GM23338 (cell line): Measurements from ENCODE around the gene SHISAL1. TPM values are rescaled to one million over a fixed set of nuclear protein-coding genes. Genes with fewer than 3 reads are reported as not detected.

Source experiments
- ATAC-seq: fragments of 200-7000 bp; cut with Tn5 transposase; 3 replicates; pipeline ENCODE4 v1.9.1; 2020
- DNase-seq: peaks from one replicate; pipeline ENCODE4 v3.0.0-alpha.2; 2015; ENCODE audit warnings: low spot score
- H2AFZ ChIP-seq: fragments of 200-600 bp; sonication (generic); 2 replicates; pipeline ENCODE4 v1.8.0; 2016; ENCODE audit warnings: antibody characterized with exemption, mild to moderate bottlenecking, moderate library complexity
- H3F3A ChIP-seq: fragments of 200-600 bp; sonication (generic); replicated peaks from 2 replicates; pipeline ENCODE4 v1.8.0; 2017; ENCODE audit warnings: antibody characterized with exemption, mixed run types, low read depth
- H3K27ac ChIP-seq: fragments of 200-600 bp; sonication (generic); 2 replicates; pipeline ENCODE4 v1.6.1; 2016; ENCODE audit warnings: low read depth
- H3K27me3 ChIP-seq: fragments of 200-600 bp; sonication (generic); 2 replicates; pipeline ENCODE4 v1.8.0; 2016; ENCODE audit warnings: mild to moderate bottlenecking, mixed run types, moderate library complexity; ENCODE audit not compliant: insufficient read depth
- H3K36me3 ChIP-seq: fragments of 200-600 bp; sonication (generic); 2 replicates; pipeline ENCODE4 v1.8.0; 2016; ENCODE audit warnings: mild to moderate bottlenecking; ENCODE audit not compliant: insufficient read depth
- H3K4me1 ChIP-seq: fragments of 200-600 bp; sonication (generic); 2 replicates; pipeline ENCODE4 v1.8.0; 2016; ENCODE audit warnings: mild to moderate bottlenecking, moderate library complexity; ENCODE audit not compliant: insufficient read depth
- H3K4me2 ChIP-seq: fragments of 200-600 bp; sonication (generic); 2 replicates; pipeline ENCODE4 v1.7.1; 2017; ENCODE audit warnings: mixed run types
- H3K4me3 ChIP-seq: fragments of 200-600 bp; sonication (generic); 2 replicates; pipeline ENCODE4 v1.6.1; 2016; ENCODE audit warnings: mixed run types
- H3K79me2 ChIP-seq: fragments of 200-600 bp; sonication (generic); replicated peaks from 2 replicates; pipeline ENCODE4 v1.8.0; 2017; ENCODE audit warnings: mild to moderate bottlenecking; ENCODE audit not compliant: insufficient read depth
- H3K9me2 ChIP-seq: fragments of 200-600 bp; sonication (generic); 2 replicates; pipeline ENCODE4 v1.8.0; 2017; ENCODE audit not compliant: insufficient read depth
- H4K20me1 ChIP-seq: fragments of 200-600 bp; sonication (generic); replicated peaks from 2 replicates; pipeline ENCODE4 v1.8.0; 2017; ENCODE audit warnings: mild to moderate bottlenecking; ENCODE audit not compliant: insufficient read depth
- H3K27ac Mint-ChIP-seq: 2 replicates; pipeline ENCODE4 v1.8.0; 2020; ENCODE audit warnings: inconsistent platforms, mild to moderate bottlenecking, moderate library complexity, mixed read lengths
- H3K27me3 Mint-ChIP-seq: 3 replicates; pipeline ENCODE4 v1.8.0; 2022; ENCODE audit warnings: low read depth, mild to moderate bottlenecking, moderate library complexity, mixed read lengths, inconsistent platforms; ENCODE audit not compliant: insufficient read depth, poor library complexity
- H3K36me3 Mint-ChIP-seq: 3 replicates; pipeline ENCODE4 v1.8.0; 2021; ENCODE audit warnings: low read depth, mild to moderate bottlenecking, inconsistent platforms, moderate library complexity, mixed read lengths
- H3K4me1 Mint-ChIP-seq: 3 replicates; pipeline ENCODE4 v1.8.0; 2020; ENCODE audit warnings: mild to moderate bottlenecking, inconsistent platforms, mixed read lengths
- H3K4me3 Mint-ChIP-seq: 3 replicates; pipeline ENCODE4 v1.8.0; 2021; ENCODE audit warnings: moderate library complexity, mild to moderate bottlenecking, inconsistent platforms, mixed read lengths
- H3K9me3 Mint-ChIP-seq: 3 replicates; pipeline ENCODE4 v1.8.0; 2020; ENCODE audit warnings: moderate library complexity, mild to moderate bottlenecking, inconsistent platforms, mixed read lengths
- CREB1 ChIP-seq: fragments of 250-450 bp; sonication (Bioruptor Pico); IDR thresholded peaks from 2 replicates; pipeline ENCODE4 v1.5.0; 2020; ENCODE audit warnings: low read depth, mild to moderate bottlenecking, moderate library complexity
- POLR2AphosphoS5 ChIP-seq: IDR thresholded peaks from 2 replicates; pipeline ENCODE4 v1.6.1; 2016; ENCODE audit warnings: antibody characterized with exemption, low read depth
- ZNF331 ChIP-seq: fragments of 250-450 bp; sonication (Bioruptor Pico); IDR thresholded peaks from 2 replicates; pipeline ENCODE4 v1.5.0; 2020; ENCODE audit warnings: low read depth, mild to moderate bottlenecking, moderate library complexity
- ZNF462 ChIP-seq: fragments of 250-450 bp; sonication (Bioruptor Pico); IDR thresholded peaks from 2 replicates; pipeline ENCODE4 v1.5.0; 2020; ENCODE audit warnings: mild to moderate bottlenecking, moderate library complexity
- polyA plus RNA-seq: library from polyadenylated mRNA; unstranded; fragments of >200 nt; fragmentation: Nextera tagmentation; extraction: Ambion mirVana; gene quantifications from 2 replicates; pipeline ENCODE4 v1.2.1, GENCODE V29; 2016
- total RNA-seq: library from RNA; depleted of rRNA; stranded (reverse); fragments of >200 nt; shearing (Covaris generic); gene quantifications from 2 replicates; pipeline ENCODE4 v1.2.3, GENCODE V29; 2014
- TF ChIP-seq, protein P1 (sequence below): IDR thresholded peaks from 2 replicates; pipeline ENCODE4 v1.6.1; 2016; ENCODE audit warnings: antibody characterized with exemption

The SHISAL1 gene
- total and polyA plus RNA-seq, 2 experiments from 2014 or later, result 0.71 to 3.4 TPM

GRCh38 chr22:44287121-44287693 lies 25.5 kb downstream of the SHISAL1 start:
- Mint-ChIP-seq H3K4me1 (peaks cover 34% of the 10 kb centered on the region), H3K9me3 (no peaks in the 10 kb centered on the region), H3K27ac (no peak overlapping the region), H3K36me3 (no peaks in the 10 kb centered on the region), H3K27me3 (peaks cover 10% of the 10 kb centered on the region), H3K4me3 (no peak overlapping the region)
- peaks cover 10% of the 10 kb centered on the region; the same call in 1 of the 2 replicates for H3K4me1 ChIP-seq
- DNase-seq (no peak), ATAC-seq (no peak)
- H3K27ac ChIP-seq, result no peak overlapping the region
- no peaks in the 10 kb centered on the region for H3F3A ChIP-seq
- H3K4me3 ChIP-seq, result no peak overlapping the region
- TF ChIP-seq, protein P1, sequence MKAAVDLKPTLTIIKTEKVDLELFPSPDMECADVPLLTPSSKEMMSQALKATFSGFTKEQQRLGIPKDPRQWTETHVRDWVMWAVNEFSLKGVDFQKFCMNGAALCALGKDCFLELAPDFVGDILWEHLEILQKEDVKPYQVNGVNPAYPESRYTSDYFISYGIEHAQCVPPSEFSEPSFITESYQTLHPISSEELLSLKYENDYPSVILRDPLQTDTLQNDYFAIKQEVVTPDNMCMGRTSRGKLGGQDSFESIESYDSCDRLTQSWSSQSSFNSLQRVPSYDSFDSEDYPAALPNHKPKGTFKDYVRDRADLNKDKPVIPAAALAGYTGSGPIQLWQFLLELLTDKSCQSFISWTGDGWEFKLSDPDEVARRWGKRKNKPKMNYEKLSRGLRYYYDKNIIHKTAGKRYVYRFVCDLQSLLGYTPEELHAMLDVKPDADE, result no peak
- TF ChIP-seq POLR2AphosphoS5 (no peak), ZNF462 (CRISPR knock-in tag) (no peak), CREB1 (CRISPR knock-in tag) (no peak), ZNF331 (no peak)
- no peaks in the 10 kb centered on the region for H4K20me1 ChIP-seq
- H2AFZ ChIP-seq, result no peak overlapping the region
- no peak overlapping the region for H3K4me2 ChIP-seq
- H3K27me3 ChIP-seq, result no peaks in the 10 kb centered on the region
- no peaks in the 10 kb centered on the region for H3K36me3 ChIP-seq
- H3K79me2 ChIP-seq, result no peaks in the 10 kb centered on the region
- H3K9me2 ChIP-seq, result no peaks in the 10 kb centered on the region
